Measurements from ENCODE around the gene CDH10. TPM values are rescaled to one million over a fixed set of nuclear protein-coding genes. Genes with fewer than 3 reads are reported as not detected.

CDH10 gene
- total and polyA plus RNA-seq, 2 donors (not counting 3 experiments of a cell fraction or from before 2014, with no cell fraction given) = 0.07 TPM; not detected in 1

GRCh38 chr5:24474685-24475084 lies 170.1 kb downstream of the CDH10 start:
- no peak overlapping the region for H3K9ac ChIP-seq (replicated peaks; ENCODE audit: extremely low read depth, insufficient read depth, low read length)
- H3K79me2 ChIP-seq (ENCODE audit: control insufficient read depth, insufficient read depth, low read length) = no peaks in the 10 kb centered on the region
- FAIRE-seq = no peak
- H3K27me3 ChIP-seq (ENCODE audit: control insufficient read depth in 2 of 2, insufficient read depth in 2 of 2, low read length in 2 of 2) = no peaks in the 10 kb centered on the region
- TF ChIP-seq POLR2AphosphoS5 (IDR thresholded peaks at IDR 0.05; ENCODE audit: insufficient read depth, low read depth, low read length) (no peak), FOS (IDR thresholded peaks at IDR 0.05; ENCODE audit: borderline replicate concordance, insufficient read depth, low read length) (no peak), POLR2A (IDR thresholded peaks at IDR 0.05; ENCODE audit: low read depth, low read length) (no peak), EZH2 (IDR thresholded peaks at IDR 0.05; ENCODE audit: borderline replicate concordance, low read depth, low read length, severe bottlenecking) (no peak), GATA2 (IDR thresholded peaks at IDR 0.05; ENCODE audit: insufficient read depth, insufficient read length, low read depth, low read length) (no peak), JUN (IDR thresholded peaks at IDR 0.05; ENCODE audit: borderline replicate concordance, insufficient read depth, insufficient read length, low read depth) (no peak), MYC (IDR thresholded peaks at IDR 0.05; ENCODE audit: low read depth, low read length) (no peak), CTCF (IDR thresholded peaks at IDR 0.05; ENCODE audit: extremely low read depth in 1 of 2, insufficient read depth in 1 of 2, low read depth in 1 of 2, low read length in 2 of 2) (no peak), MAX (IDR thresholded peaks at IDR 0.05; ENCODE audit: insufficient read depth, insufficient read length) (no peak)
- H3K36me3 ChIP-seq (ENCODE audit: control insufficient read depth in 2 of 2, extremely low read depth in 1 of 2, insufficient read depth in 2 of 2, low read length in 2 of 2) = no peaks in the 10 kb centered on the region
- H3K27ac ChIP-seq (ENCODE audit: insufficient read depth, low read depth, low read length) = no peak overlapping the region
- H3K9me1 ChIP-seq (replicated peaks; ENCODE audit: control insufficient read depth, extremely low read depth, insufficient read depth, low read length) = no peaks in the 10 kb centered on the region
- dilution Hi-C loops (cut with MboI; ENCODE audit: extremely low pct_ligation_motif_present, low sequenced_read_pairs) (no loop called here), intact Hi-C loops (cut with micrococcal nuclease) (no loop called here)
- no peak overlapping the region for H3K4me3 ChIP-seq (replicated peaks in 1 of 3; ENCODE audit: insufficient read depth in 1 of 3, low read depth in 1 of 3, low read length in 3 of 3)
- no peak for DNase-seq (ENCODE audit: low read depth, low spot score)
- no peaks in the 10 kb centered on the region for H3K9me3 ChIP-seq (replicated peaks; ENCODE audit: control insufficient read depth, insufficient read depth, low read length)
- no peaks in the 10 kb centered on the region for H4K20me1 ChIP-seq (replicated peaks; ENCODE audit: control insufficient read depth, extremely low read depth, insufficient read depth, low read length)
- no peak overlapping the region for H3K4me2 ChIP-seq (ENCODE audit: insufficient read depth, low read length)
- no peaks in the 10 kb centered on the region for H3K4me1 ChIP-seq (ENCODE audit: control insufficient read depth, extremely low read depth, insufficient read depth, low read length)
- CTCF ChIA-PET = no interaction called here
- H2AFZ ChIP-seq (ENCODE audit: low read depth, low read length) = no peak overlapping the region
- POLR2A ChIA-PET = no interaction called here
- no TSS peak for BruUV-seq (replicated peaks)
